ENCODE measurements around the gene DCAF8.

DNA sequence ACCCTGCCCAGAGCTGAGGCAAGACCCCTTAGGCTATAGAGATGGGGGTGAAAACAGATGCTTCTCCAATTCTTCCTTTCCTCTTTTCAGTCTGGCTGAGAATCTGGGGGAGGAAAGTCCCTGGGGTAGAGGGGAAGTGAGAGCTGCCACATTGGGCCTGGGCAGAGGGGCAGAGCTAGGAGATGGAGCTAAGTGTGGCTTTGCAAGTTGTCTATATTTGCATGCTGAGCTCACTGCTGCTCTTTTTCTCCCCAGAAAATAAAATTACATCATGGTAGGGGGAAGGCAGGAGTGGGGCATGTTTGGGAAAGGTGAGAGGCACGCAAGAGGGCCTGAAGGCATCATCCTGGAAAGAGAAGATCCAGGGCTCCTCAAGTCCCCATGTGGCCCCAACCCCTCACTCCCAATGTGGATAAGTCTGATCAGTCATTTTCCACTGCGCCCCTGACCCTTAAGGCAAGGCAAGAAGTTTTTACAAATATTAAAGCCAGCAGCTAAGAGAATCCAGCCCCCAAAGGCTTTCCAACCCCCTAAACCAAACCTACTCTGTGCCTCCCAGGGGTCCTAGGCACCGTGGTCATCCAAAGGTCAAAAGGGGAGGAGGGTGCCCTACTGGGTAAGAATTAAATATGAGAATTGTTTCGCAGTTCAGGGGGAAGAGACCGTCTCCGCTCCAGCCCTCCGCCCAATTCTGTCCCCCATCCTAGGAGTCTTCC, 57.7 kb downstream of the DCAF8 start:
- TF ChIP-seq, protein P1, sequence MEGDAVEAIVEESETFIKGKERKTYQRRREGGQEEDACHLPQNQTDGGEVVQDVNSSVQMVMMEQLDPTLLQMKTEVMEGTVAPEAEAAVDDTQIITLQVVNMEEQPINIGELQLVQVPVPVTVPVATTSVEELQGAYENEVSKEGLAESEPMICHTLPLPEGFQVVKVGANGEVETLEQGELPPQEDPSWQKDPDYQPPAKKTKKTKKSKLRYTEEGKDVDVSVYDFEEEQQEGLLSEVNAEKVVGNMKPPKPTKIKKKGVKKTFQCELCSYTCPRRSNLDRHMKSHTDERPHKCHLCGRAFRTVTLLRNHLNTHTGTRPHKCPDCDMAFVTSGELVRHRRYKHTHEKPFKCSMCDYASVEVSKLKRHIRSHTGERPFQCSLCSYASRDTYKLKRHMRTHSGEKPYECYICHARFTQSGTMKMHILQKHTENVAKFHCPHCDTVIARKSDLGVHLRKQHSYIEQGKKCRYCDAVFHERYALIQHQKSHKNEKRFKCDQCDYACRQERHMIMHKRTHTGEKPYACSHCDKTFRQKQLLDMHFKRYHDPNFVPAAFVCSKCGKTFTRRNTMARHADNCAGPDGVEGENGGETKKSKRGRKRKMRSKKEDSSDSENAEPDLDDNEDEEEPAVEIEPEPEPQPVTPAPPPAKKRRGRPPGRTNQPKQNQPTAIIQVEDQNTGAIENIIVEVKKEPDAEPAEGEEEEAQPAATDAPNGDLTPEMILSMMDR (IDR thresholded peaks at IDR 0.05; ENCODE audit: low read length), result no peak
- no peak for TF ChIP-seq EZH2 (optimal IDR thresholded peaks at IDR 0.05; ENCODE audit: low read depth, low read length)

Data from MM.1S (cell line).